Calu3 (cell line): ENCODE results near the gene SCFD2. TPM values are rescaled to one million over a fixed set of nuclear protein-coding genes. Genes with fewer than 3 reads are reported as not detected.

ENCODE experiments used
- BruUV-seq: library from RNA; stranded (reverse); fragments of 400-500 nt; replicated peaks from 2 replicates; lab custom pipeline; 2021; lab: Mats Ljungman, UMichigan
- CTCF ChIA-PET: fragments of 300-600 bp; sonication (Branson Sonifier 250); formaldehyde crosslinking; loops from one replicate; lab custom pipeline; 2022; ENCODE audit warnings: antibody characterized with exemption; lab: Charles Lee
- DNase-seq: peaks from one replicate; pipeline ENCODE4 v3.0.0; 2022
- H3K27ac Mint-ChIP-seq: one replicate; pipeline ENCODE4 v1.8.0; 2022; ENCODE audit warnings: mixed read lengths; ENCODE audit not compliant: unreplicated experiment
- H3K27me3 Mint-ChIP-seq: one replicate; pipeline ENCODE4 v1.8.0; 2022; ENCODE audit warnings: mixed read lengths; ENCODE audit not compliant: unreplicated experiment
- H3K36me3 Mint-ChIP-seq: one replicate; pipeline ENCODE4 v1.8.0; 2022; ENCODE audit warnings: mild to moderate bottlenecking, moderate library complexity, mixed read lengths; ENCODE audit not compliant: insufficient read depth, unreplicated experiment
- H3K4me1 Mint-ChIP-seq: one replicate; pipeline ENCODE4 v1.8.0; 2022; ENCODE audit warnings: mild to moderate bottlenecking, low read depth, mixed read lengths; ENCODE audit not compliant: unreplicated experiment
- H3K4me3 Mint-ChIP-seq: one replicate; pipeline ENCODE4 v1.8.0; 2022; ENCODE audit warnings: mild to moderate bottlenecking, low read depth, moderate library complexity, mixed read lengths; ENCODE audit not compliant: unreplicated experiment
- H3K9me3 Mint-ChIP-seq: one replicate; pipeline ENCODE4 v1.8.0; 2022; ENCODE audit warnings: low read depth, mixed read lengths; ENCODE audit not compliant: unreplicated experiment
- intact Hi-C: fragments of 100-400 bp; cut with micrococcal nuclease; formaldehyde crosslinking; loops from one replicate; pipeline ENCODE4 v1.10.0; 2022; ENCODE audit not compliant: unreplicated experiment
- total RNA-seq: library from RNA; stranded (reverse); gene quantifications from 2 replicates; pipeline ENCODE4 v1.2.3, GENCODE V29; 2022
- TF ChIP-seq, protein P1 (sequence below): fragments of 200-600 bp; IDR thresholded peaks from one replicate; pipeline ENCODE4 v1.8.0; 2022; ENCODE audit warnings: antibody characterized with exemption; ENCODE audit not compliant: unreplicated experiment

The SCFD2 gene
- total RNA-seq, 1 experiment from 2014 or later = 16.7 TPM

DNA sequence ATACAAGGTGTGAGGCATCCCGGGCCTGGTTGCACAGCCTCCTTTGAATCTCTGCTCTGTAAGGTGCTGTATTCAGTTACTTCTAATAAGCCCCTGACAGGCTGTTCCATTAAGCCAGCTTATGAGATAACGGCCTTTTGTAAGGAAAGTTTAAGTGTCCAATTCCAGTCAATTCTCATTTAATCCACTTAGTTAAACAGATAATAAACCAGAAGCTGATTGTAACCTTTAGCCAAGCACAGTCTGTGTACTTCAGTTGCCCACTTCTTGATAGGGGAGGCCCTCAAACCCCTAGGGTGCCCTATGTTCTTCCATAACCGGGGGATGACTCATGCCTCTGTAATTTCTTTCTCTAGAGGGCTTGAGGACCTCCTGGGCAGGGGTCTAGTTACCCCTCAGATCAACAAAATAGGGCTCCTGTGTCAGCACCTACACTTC is 440.3 kb downstream of the SCFD2 start:
- Mint-ChIP-seq H3K27ac (no peak overlapping the region), H3K4me1 (no peaks in the 10 kb centered on the region), H3K4me3 (no peak overlapping the region), H3K27me3 (no peaks in the 10 kb centered on the region), H3K9me3 (no peaks in the 10 kb centered on the region), H3K36me3 (no peaks in the 10 kb centered on the region)
- CTCF ChIA-PET = no interaction called here
- DNase-seq = no peak
- intact Hi-C loops = no loop called here
- TF ChIP-seq, protein P1, sequence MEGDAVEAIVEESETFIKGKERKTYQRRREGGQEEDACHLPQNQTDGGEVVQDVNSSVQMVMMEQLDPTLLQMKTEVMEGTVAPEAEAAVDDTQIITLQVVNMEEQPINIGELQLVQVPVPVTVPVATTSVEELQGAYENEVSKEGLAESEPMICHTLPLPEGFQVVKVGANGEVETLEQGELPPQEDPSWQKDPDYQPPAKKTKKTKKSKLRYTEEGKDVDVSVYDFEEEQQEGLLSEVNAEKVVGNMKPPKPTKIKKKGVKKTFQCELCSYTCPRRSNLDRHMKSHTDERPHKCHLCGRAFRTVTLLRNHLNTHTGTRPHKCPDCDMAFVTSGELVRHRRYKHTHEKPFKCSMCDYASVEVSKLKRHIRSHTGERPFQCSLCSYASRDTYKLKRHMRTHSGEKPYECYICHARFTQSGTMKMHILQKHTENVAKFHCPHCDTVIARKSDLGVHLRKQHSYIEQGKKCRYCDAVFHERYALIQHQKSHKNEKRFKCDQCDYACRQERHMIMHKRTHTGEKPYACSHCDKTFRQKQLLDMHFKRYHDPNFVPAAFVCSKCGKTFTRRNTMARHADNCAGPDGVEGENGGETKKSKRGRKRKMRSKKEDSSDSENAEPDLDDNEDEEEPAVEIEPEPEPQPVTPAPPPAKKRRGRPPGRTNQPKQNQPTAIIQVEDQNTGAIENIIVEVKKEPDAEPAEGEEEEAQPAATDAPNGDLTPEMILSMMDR = no peak
- no TSS peak for BruUV-seq

DNA sequence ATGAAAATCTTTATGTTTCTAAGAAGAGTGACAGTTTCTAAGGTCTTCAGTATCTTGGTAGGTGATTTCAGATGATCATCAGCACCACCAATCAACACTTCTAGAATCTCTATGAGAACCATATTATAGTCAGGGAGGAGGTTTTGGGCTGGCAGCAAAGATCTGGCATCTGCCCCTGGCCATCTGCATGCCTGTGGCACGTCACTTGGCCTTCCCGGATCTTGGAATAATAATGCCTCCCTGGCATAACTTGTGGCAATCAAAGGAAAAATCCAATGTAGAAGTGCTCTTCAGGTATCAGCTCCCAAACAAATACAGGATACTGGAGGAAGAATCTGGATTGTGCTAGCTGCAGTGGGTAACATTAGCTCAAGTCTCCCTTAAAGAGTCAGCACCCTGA is 446.4 kb downstream of the SCFD2 start:
- CTCF ChIA-PET = interaction anchor here (0.6 kb wide), 1 partner anchor 292 kb away, joined by 5 read pairs; no protein-coding TSS in a partner anchor
- DNase-seq = no peak
- no TSS peak for BruUV-seq
- Mint-ChIP-seq H3K4me1 (no peaks in the 10 kb centered on the region), H3K9me3 (no peaks in the 10 kb centered on the region), H3K27ac (no peak overlapping the region), H3K27me3 (no peaks in the 10 kb centered on the region), H3K36me3 (no peaks in the 10 kb centered on the region), H3K4me3 (no peak overlapping the region)
- intact Hi-C loops = loop anchor here (10.0 kb wide), 1 partner anchor 75 kb away; no protein-coding TSS in a partner anchor
- TF ChIP-seq, protein P1 = no peak

DNA sequence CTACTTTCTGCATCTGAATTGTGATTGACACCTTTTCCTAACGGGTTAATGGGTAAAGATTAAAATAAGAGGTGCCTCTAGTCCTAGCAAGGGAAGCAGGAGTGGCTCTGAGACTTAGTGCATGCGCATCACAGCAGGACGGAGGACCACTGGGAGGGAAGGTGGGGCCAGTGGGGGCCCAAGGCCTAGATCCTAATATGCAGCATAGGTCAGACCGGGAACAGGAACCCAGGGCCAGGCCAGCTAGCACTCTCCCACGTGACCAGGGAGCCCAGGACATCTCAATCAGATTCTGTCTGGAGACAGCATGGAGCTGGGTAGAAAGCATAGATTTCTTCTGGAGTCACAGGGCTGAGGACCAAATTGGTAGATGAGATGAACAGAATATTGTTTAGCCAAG is 448.0 kb downstream of the SCFD2 start:
- no TSS peak for BruUV-seq
- Mint-ChIP-seq H3K4me1 (peaks cover 9% of the 10 kb centered on the region), H3K27ac (no peak overlapping the region), H3K4me3 (no peak overlapping the region), H3K9me3 (no peaks in the 10 kb centered on the region), H3K36me3 (no peaks in the 10 kb centered on the region), H3K27me3 (no peaks in the 10 kb centered on the region)
- TF ChIP-seq, protein P1 = no peak
- CTCF ChIA-PET = interaction anchor here (0.5 kb wide), 1 partner anchor 557 kb away, joined by 3 read pairs; no protein-coding TSS in a partner anchor
- DNase-seq = no peak
- intact Hi-C loops = loop anchor here (10.0 kb wide), 1 partner anchor 73 kb away; no protein-coding TSS in a partner anchor

DNA sequence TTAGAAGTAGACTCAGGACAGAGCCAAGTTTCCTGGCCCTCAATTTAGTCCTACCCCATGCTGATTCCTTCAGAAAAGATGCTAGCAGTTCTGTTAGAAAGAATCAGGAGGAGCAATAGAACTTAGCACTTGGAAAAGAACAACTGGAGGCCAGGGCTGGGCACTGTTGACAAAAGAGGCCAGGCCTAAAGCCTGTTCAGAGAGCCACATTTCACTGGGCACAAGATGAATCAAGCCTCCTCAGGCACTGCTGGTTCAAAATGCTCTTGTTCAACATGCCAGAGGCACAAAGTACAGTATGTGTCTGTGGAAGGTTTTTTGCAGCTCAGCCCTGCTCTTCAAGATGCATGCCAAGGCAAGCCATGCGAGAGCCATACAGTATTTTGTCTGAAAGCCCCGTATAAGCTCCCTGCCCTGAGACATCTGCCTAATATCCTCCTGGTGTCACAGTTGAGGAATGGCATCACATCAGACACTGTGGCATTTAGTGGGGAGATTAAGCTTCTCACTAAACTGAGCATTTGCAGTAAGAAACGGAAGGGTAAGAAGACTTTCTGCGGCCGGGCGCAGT is 450.0 kb downstream of the SCFD2 start:
- peaks cover 19% of the 10 kb centered on the region for H3K4me1 Mint-ChIP-seq
- no peaks in the 10 kb centered on the region for H3K9me3 Mint-ChIP-seq
- no TSS peak for BruUV-seq
- no peak for DNase-seq
- H3K27me3 Mint-ChIP-seq = no peaks in the 10 kb centered on the region
- H3K4me3 Mint-ChIP-seq = no peak overlapping the region
- H3K27ac Mint-ChIP-seq = no peak overlapping the region
- CTCF ChIA-PET = interaction anchor here (0.6 kb wide), 1 partner anchor 744 kb away, joined by 3 read pairs; no protein-coding TSS in a partner anchor
- intact Hi-C loops = loop anchor here (10.0 kb wide), 1 partner anchor 71 kb away; no protein-coding TSS in a partner anchor
- no peaks in the 10 kb centered on the region for H3K36me3 Mint-ChIP-seq
- TF ChIP-seq, protein P1 = no peak
